ENCODE data around the gene NOCT.
"Not testable (repeated sequence)": the region's sequence is repeated elsewhere in the genome, so short reads cannot be mapped to it uniquely, and the experiment has no call there.

The NOCT gene

DNA sequence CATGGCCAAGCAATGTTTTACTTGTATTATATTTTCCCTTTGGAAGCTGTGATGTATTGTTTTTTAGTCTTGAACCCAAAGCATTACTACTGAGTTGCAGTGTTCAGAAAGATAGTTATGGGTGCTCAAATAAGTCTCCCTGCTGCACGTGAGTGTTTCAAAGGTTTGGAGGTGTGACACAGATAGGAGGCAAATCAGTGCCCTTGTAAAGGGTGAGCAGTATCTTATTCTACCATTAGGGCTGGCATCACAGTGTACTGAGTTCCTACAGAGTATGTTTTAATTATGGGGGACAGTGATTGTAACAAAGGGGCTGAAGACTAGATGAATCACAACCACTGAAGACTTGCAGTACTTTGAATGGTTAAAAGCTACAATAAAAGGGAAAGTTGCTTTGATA is 38.3 kb downstream of the NOCT start:
- DNase-seq = no peak

DNA sequence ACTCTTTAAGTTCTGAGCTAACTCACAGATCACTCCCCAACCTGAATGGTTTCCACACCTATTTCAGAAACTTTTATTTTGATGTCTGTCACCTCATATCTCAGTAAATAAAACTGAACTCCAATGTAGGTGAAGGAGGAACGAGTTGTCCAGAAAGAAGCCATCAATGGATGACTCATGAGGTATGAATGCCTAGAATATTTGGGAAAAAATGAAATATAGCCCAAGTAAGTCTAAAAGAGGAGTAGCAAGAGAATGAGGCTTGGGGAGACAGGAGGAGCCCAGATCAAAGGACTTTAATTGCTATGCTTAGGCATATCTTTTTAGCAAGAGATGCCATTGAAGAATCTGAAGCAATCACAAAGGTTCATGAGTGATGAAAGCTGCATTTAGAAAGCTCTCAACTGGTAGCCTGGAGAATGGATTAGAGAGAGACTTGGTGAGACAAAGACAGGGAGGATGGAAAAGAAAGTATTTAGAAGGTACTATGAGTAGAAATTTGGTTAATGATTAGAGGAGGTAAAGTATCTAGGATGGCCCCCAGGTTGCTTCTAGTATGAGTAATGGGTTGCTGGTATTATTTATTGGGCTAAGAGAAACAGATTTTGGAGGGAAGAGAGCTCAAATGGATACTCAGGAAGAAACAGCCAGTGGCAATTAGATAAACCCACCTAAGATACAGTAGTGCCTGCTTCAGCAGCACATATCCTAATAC is 39.4 kb downstream of the NOCT start:
- no peak for DNase-seq

DNA sequence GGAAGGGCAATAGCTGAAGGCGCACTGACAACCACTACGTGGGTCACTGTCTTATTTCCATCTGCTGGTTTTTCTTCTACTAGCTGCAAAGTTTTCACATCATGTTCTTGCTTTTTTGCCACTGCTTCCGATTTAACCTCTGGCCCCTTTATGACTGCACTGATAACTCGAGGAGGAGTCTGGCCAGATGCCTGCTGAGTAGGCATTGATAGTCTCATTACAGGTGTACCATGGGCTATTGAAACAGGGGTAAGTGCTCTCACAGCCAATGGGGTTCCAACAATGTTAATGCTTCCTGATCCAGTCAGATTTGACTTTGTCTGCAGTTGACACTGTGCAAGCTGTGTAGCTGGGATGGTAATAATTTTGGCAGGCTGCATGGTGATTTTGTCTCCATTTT is 43.4 kb downstream of the NOCT start:
- DNase-seq = not testable (repeated sequence)

DNA sequence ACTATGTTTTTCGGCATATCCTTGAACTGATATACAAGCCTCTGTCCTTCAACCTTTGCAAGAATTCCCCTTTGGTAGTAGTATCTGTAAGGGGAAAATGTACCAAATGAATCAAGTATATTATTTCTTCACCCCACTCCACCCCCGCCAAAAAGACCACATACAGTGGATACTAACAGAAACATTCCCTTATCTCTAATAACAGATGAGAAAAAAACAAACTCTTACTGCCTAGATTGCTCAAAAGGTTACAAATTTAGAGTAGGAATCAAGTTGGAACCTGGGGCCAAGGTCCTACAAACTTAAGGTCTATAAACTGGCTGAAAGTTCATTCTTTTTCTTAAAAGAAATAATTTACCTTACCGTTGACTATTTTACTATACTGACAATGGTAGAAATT is 45.0 kb downstream of the NOCT start:
- DNase-seq = no peak

DNA sequence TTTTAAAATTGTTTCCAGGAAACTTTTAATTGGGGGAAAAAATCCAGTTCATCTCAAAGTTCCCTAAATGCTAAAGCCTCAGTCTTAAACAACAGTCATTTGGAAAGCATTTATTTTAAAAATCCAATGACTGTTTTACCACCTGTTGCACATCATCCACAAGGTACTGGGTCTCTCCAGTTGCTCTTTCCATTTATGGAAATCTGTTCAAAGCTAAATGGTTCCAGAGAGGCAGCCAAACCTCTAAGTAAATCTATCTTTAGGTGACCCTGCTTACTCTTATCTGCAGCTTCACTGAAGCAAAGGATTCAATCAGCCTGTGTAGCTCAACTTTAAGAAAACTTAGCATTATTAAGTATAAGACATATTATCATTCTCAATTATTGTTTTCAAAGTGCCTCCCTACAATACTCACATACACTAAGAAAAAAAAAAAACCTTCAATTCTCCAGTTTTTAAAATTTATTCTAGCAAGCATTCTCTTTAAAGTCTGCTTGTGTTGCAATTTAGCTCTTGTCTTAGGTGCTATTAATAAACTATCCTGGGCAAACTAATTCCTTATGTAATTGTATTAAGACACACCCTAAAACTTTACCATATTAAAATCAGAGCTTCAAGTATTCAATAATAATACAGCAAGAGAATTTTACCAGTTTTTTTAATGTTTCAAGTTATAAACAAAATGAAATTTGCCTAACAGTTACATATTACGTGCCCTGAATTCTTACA is 60.6 kb downstream of the NOCT start:
- no peak for DNase-seq

DNA sequence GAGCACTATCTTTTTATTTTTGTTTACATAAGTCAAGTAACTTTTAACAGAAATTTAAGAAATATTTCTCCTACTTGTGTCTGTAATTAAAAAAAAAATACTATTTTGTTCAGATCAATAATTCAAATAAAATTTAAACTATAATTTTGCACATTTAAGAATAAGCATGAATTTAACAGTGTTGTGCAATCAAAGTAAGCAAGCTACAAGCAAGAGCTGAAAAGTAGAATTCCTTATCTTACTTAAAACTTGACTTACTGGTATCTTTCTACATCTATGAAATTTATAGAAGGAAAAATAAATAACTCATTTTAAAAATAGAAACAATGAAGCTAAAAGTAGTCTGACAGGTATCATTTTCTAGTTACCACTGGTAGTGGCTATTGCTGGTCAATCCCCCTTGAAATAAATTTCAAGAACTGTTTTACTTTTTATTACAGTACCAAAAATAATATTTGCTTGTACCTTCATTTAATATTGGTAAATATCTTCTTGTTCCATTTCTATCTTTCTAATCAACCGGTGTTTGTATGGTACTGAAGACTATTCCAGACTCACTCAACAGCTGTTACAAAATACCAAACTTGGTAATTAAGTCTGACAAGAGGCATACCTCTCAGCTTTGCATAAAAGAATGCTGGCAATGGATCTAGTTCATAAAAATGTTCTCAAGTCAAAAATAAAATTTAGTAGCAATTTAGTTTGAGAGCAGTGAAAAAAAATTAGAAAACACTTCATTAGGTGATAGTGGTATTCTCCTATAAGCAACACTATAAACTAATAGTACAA is 62.2 kb downstream of the NOCT start:
- no peak for DNase-seq

DNA sequence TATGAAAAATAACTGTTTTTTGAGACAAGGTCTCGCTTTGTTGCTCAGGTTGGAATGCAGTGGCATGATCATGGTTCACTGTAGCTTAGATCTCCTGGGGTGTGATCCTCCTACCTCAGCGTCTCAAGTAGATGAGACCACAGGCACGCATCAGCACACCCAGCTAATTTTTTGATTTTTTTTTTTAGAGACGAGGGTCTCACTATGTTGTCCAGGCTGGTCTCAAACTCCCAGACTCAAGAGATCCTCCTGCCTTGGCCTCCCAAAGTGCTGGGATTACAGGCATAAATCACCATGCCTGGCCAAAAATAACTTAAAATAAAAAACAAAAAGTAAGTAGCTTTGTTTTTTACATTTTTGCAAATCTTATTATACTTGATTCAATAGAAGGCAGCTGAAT is 63.3 kb downstream of the NOCT start:
- DNase-seq = no peak

DNA sequence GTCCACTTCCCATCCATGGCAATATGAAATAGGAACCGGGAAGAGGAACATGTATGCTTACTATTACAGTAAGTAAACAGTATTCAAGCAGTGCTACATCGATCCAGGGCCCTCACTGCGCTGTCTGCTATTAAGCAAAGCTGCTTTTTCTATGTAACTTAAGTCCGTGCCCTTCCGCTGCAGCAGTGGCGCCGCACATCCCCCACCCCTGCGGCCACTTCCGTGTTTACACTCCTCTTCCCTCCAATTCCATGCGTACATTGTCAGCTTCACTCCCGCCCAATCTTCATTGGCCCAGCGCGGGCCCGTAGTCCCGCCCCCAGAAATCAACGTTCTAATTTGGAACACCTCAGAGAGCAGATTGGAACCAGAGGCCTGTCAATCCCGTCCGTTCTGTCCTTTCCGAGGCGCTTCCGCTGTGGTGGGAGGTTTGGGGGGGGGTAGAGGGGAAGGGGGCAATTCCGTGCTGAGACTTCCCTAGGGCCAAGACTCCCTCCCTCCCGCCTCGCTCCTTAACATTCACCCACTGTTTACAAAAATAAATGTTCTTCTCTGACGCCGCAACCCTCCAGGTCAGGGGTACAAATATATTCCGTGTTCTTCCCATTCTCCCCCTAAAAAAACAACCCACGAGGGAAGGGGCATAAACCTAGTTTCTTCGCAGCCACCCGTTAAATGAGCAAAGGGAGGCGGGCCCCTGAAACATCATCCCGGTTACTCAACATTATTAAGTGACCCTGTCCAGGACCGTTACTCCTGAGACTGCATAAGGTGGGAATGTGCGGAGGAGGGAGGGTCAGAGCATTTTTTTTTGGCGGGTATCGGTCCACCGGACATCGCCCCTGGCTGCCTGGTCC is 67.4 kb downstream of the NOCT start:
- peak; percentile 98 for DNase-seq

DNA sequence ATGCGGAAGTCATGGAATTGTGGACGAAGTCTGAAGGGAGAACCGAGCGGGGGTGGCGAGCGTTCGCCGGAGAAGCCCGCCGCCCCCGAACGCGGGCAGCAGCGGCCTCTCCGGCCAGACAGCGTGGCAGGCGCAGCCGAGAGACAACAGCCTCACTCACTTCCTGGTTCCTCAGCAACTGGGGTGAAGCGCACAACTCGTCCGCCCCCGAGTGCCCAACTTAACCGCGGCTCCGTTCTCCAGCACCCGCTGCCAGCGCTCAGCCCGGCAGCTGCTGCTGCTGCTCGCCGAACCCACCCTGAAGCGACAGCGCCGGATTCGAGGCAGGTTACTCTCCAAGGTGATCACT is 68.0 kb downstream of the NOCT start:
- peak; percentile 31 for DNase-seq

DNA sequence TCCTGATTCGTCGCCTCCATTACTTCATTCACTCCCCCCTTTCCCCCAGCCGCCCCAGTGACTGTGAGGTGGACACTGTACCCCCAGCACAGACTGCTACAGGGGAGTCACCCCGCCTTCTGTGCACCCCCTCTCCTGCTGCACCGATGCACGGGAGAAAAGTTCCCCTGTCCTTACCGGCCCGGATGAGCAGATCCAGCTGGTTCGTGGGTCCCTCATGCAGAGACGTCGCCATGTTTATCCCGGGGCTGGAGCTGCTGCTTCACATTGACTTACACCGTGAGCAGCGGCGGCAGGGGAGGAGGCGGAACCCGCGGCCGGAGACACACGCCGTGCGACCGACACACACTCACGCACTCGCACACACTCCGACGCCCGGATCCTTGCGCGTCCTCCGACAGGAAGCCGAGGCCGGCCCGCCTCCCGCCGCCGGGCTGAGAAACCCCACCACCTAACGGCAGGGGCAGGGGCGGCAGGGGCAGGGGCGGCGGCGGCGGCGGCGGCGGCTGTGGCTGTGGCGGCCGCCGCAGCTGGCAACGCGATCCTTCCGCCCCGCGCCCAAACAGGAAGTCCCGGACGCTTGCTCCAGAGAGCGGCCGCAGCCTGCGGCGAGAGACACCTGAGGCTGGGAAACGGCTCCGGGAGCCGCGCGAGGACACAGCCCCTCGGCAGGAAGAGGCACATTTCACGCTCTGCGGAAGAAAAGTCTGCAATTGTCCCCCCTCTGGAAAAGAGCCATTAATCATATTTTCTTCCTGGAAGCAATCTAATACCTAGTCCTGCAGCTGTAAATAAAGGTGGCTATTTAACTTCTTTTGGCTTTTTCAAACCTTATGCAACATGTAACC is 68.6 kb downstream of the NOCT start:
- DNase-seq = peak; percentile 84

DNA sequence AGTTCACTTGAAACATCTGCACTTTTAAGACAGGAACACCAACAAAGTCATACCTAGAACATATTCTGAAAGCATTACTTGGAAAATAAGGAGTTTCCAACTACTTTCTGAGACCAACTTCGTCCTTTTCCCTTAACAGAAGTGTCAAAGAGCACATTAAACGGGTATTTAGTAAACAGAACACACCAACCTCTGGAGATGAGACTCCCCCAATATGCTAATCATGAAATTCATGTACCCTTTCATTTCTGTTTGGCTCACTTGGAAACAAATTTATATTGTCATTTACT is 69.2 kb downstream of the NOCT start:
- DNase-seq = no peak

DNA sequence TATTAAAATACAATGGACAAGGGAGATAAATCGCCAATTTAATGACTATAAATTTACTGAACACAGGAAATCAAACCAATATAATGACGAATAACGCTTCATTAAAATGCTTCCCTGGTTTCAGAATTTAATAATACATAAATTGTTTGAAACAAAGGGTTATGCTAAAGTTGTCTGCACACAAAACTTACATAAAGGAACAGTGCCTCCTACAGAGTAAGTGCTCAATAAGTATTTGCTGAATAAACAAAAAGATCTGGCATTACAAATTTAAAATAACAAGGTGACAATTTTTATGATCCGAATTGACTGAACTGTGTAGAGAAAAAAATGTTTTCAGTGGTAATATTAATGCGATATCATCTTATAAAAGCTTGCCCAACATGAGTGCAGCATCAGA is 69.6 kb downstream of the NOCT start:
- no peak for DNase-seq

DNA sequence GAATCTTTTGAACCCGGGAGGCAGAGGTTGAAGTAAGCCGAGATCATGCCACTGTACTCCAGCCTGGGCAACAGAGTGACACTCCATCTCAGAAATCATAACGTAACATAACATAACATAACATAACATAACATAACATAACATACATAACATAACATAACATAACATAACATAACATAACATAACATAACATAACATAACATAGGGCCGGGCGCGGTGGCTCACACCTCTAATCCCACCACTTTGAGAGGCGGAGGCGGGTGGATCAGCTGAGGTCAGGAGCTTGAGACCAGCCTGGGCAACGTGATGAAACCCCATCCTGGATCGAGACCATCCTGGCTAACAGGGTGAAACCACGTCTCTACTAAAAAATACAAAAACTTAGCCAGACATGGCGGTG is 76.7 kb downstream of the NOCT start:
- no peak for DNase-seq
